Prostate gland (tissue), 2 donors: ENCODE measurements around the gene TRPM7. TPM values are rescaled to one million over a fixed set of nuclear protein-coding genes. Genes with fewer than 3 reads are reported as not detected.
"Not testable (repeated sequence)": the region's sequence is repeated elsewhere in the genome, so short reads cannot be mapped to it uniquely, and the experiment has no call there.

Experiments
- DNase-seq: peaks from one replicate; pipeline ENCODE4 v3.0.0-alpha.2; 2019; ENCODE audit warnings: low spot score
- H3K27ac ChIP-seq, 2 donors: fragments of 200-600 bp; sonication (generic); 2 replicates each; pipeline ENCODE4 v1.5.1; 2017 to 2019
- H3K27me3 ChIP-seq: fragments of 200-600 bp; sonication (generic); replicated peaks from 2 replicates; pipeline ENCODE4 v1.5.1; 2019; ENCODE audit not compliant: insufficient read depth
- H3K36me3 ChIP-seq, 2 donors: fragments of 200-600 bp; sonication (generic); 1 replicate in 1 of 2; 2 replicates in 1 of 2; pipeline versions ENCODE4 v1.5.1 to v1.8.1; 2017 to 2019
- H3K4me1 ChIP-seq: fragments of 200-600 bp; sonication (generic); replicated peaks from 2 replicates; pipeline ENCODE4 v1.5.1; 2019
- H3K4me3 ChIP-seq, 2 donors: fragments of 200-600 bp; sonication (generic); 2 replicates each; pipeline ENCODE4 v1.5.1; 2017 to 2019
- H3K9me3 ChIP-seq: fragments of 200-600 bp; sonication (generic); 2 replicates; pipeline ENCODE4 v1.5.1; 2017
- CTCF ChIP-seq, 4 experiments: fragments of 200-600 bp in 2 of 4; fragments of 450-650 bp in 2 of 4; sonication (generic) in 2 of 4; IDR thresholded peaks; 1 replicate in 3 of 4; 2 replicates in 1 of 4; pipeline ENCODE4 v1.5.1; 2016 to 2019; ENCODE audit warnings: antibody characterized with exemption in 4 of 4, mild to moderate bottlenecking in 2 of 4, moderate library complexity in 2 of 4
- POLR2A ChIP-seq: fragments of 450-650 bp; IDR thresholded peaks from one replicate; pipeline ENCODE4 v1.6.1; 2016; ENCODE audit warnings: antibody characterized with exemption, mild to moderate bottlenecking
- POLR2AphosphoS5 ChIP-seq: sonication (generic); formaldehyde crosslinking; IDR thresholded peaks from one replicate; pipeline ENCODE4 v1.6.1; 2017; ENCODE audit warnings: antibody characterized with exemption
- WGBS: methylation state at CpG from one replicate; pipeline ENCODE4 v1.1.5; 2018; 5-methylcytosine and 5-hydroxymethylcytosine counted together
- intact Hi-C: fragments of 100-400 bp; cut with DNase I; formaldehyde crosslinking; loops from one replicate; pipeline ENCODE4 v1.14.2; 2022
- total RNA-seq, 2 donors: library from RNA; depleted of rRNA; stranded (reverse); fragments of >200 nt; gene quantifications; one replicate each; pipeline ENCODE4 v1.1.0, GENCODE V29; 2016

TRPM7 gene
- total RNA-seq, 2 donors from 2014 or later, result 27.0 to 32.5 TPM

- H3K36me3 ChIP-seq, H3K4me1 ChIP-seq, H3K9me3 ChIP-seq, intact Hi-C loops, H3K27ac ChIP-seq, H3K27me3 ChIP-seq, H3K4me3 ChIP-seq, DNase-seq: not testable (repeated sequence)
- 100% methylated on average over 2 of the region's 2 CpGs for WGBS
Observed at GRCh38 chr15:50616554-50616953, 70.0 kb downstream of the TRPM7 start.

- intact Hi-C loops, result no loop called here
- no peaks in the 10 kb centered on the region for H3K36me3 ChIP-seq
- no peak for TF ChIP-seq POLR2A
- no peak for TF ChIP-seq POLR2AphosphoS5
- TF ChIP-seq CTCF (IDR thresholded peaks at IDR 0.05), result no peak
- H3K9me3 ChIP-seq, result no peaks in the 10 kb centered on the region
- WGBS, result 84% methylated on average over 5 of the region's 5 CpGs
- H3K27ac ChIP-seq, result no peak overlapping the region
- H3K27me3 ChIP-seq, result no peaks in the 10 kb centered on the region
- H3K4me3 ChIP-seq, result no peak overlapping the region
- no peaks in the 10 kb centered on the region for H3K4me1 ChIP-seq
- DNase-seq, result no peak
Observed at GRCh38 chr15:50613600-50613999, 73.0 kb downstream of the TRPM7 start.

GRCh38 chr15:50607129-50607528 is 79.5 kb downstream of the TRPM7 start:
- WGBS, result 95% methylated on average over 1 of the region's 1 CpG
- H3K9me3 ChIP-seq, result no peaks in the 10 kb centered on the region
- H3K4me1 ChIP-seq, result no peaks in the 10 kb centered on the region
- TF ChIP-seq CTCF (IDR thresholded peaks at IDR 0.05) (no peak), POLR2A (no peak), POLR2AphosphoS5 (no peak)
- intact Hi-C loops, result no loop called here
- H3K36me3 ChIP-seq, result no peaks in the 10 kb centered on the region
- no peak for DNase-seq
- H3K27ac ChIP-seq, result no peak overlapping the region
- no peaks in the 10 kb centered on the region for H3K27me3 ChIP-seq
- H3K4me3 ChIP-seq, result no peak overlapping the region

- DNase-seq, result no peak
- H3K4me1 ChIP-seq, result no peaks in the 10 kb centered on the region
- no peaks in the 10 kb centered on the region for H3K9me3 ChIP-seq
- H3K27ac ChIP-seq, result no peak overlapping the region
- H3K4me3 ChIP-seq, result no peak overlapping the region
- TF ChIP-seq POLR2AphosphoS5 (no peak), POLR2A (no peak), CTCF (IDR thresholded peaks at IDR 0.05) (no peak)
- no peaks in the 10 kb centered on the region for H3K36me3 ChIP-seq
- H3K27me3 ChIP-seq, result no peaks in the 10 kb centered on the region
- intact Hi-C loops, result no loop called here
- 90% methylated on average over 2 of the region's 2 CpGs for WGBS
Observed at GRCh38 chr15:50605462-50605861, 81.1 kb downstream of the TRPM7 start.

GRCh38 chr15:50602028-50602427 is 84.6 kb downstream of the TRPM7 start:
- H3K27me3 ChIP-seq, H3K4me3 ChIP-seq, H3K27ac ChIP-seq, DNase-seq, intact Hi-C loops, H3K9me3 ChIP-seq, H3K4me1 ChIP-seq, H3K36me3 ChIP-seq: not testable (repeated sequence)
- 94% methylated on average over 5 of the region's 5 CpGs for WGBS

- Histone ChIP-seq H3K4me1 (no peaks in the 10 kb centered on the region), H3K9me3 (no peaks in the 10 kb centered on the region), H3K4me3 (no peak overlapping the region), H3K36me3 (peaks cover 0 to 6% of the 10 kb centered on the region in 2 donors), H3K27me3 (no peaks in the 10 kb centered on the region), H3K27ac (no peak overlapping the region)
- TF ChIP-seq CTCF (IDR thresholded peaks at IDR 0.05) (no peak), POLR2AphosphoS5 (no peak), POLR2A (no peak)
- 90% methylated on average over 2 of the region's 2 CpGs for WGBS
- intact Hi-C loops, result no loop called here
- DNase-seq, result no peak
Observed at GRCh38 chr15:50594311-50594710, 92.3 kb downstream of the TRPM7 start.
